Naive thymus-derived CD4-positive, alpha-beta T cell (primary cell): ENCODE results near the gene GMDS. TPM values are rescaled to one million over a fixed set of nuclear protein-coding genes. Genes with fewer than 3 reads are reported as not detected.

Experiments used
- ATAC-seq: fragments of 150-1000 bp; cut with Tn5 transposase; 2 replicates; pipeline ENCODE4 v1.10.0; 2021; ENCODE audit warnings: mild to moderate bottlenecking, moderate library complexity
- CTCF ChIA-PET: fragments of 350-600 bp; sonication (Branson Sonifier 250); formaldehyde crosslinking; loops from one replicate; lab custom pipeline; 2021; ENCODE audit warnings: antibody characterized with exemption; lab: Charles Lee
- POLR2A ChIA-PET: fragments of 350-600 bp; sonication (Branson Sonifier 250); formaldehyde crosslinking; loops from one replicate; lab custom pipeline; 2021; ENCODE audit warnings: antibody characterized with exemption, inconsistent platforms; lab: Charles Lee
- DNase-seq, 9 donors: peaks; one replicate each; pipeline versions ENCODE4 v3.0.0 to v3.0.0-alpha.2; 2020 to 2022; ENCODE audit warnings: mixed read lengths in 1 of 9
- H3K27ac ChIP-seq: one replicate; pipeline ENCODE4 v1.7.0; 2013; ENCODE audit warnings: mild to moderate bottlenecking, low read depth, low read length, moderate library complexity
- H3K27me3 ChIP-seq, 2 donors: one replicate each; pipeline ENCODE4 v1.7.0; 2013; ENCODE audit warnings: low read length in 2 of 2, mild to moderate bottlenecking in 2 of 2, moderate library complexity in 2 of 2; ENCODE audit not compliant: control insufficient read depth in 2 of 2, insufficient read depth in 2 of 2
- H3K36me3 ChIP-seq, 3 experiments: 1 replicate in 2 of 3; 2 replicates in 1 of 3; pipeline ENCODE4 v1.7.0; 2013; ENCODE audit warnings: low read length in 3 of 3, mild to moderate bottlenecking in 3 of 3, moderate library complexity in 1 of 3; ENCODE audit not compliant: insufficient read depth in 3 of 3, control insufficient read depth in 2 of 3
- H3K4me1 ChIP-seq, 2 donors: one replicate each; pipeline ENCODE4 v1.7.0; 2013; ENCODE audit warnings: low read length in 2 of 2, mild to moderate bottlenecking in 2 of 2, moderate library complexity in 1 of 2; ENCODE audit not compliant: control insufficient read depth in 2 of 2, insufficient read depth in 2 of 2
- H3K4me3 ChIP-seq: 2 replicates; pipeline ENCODE4 v1.7.0; 2013; ENCODE audit warnings: mild to moderate bottlenecking, low read length
- H3K9me3 ChIP-seq, 3 experiments: 1 replicate in 2 of 3; 2 replicates in 1 of 3; pipeline ENCODE4 v1.7.0; 2013; ENCODE audit warnings: low read length in 3 of 3; ENCODE audit not compliant: control insufficient read depth in 2 of 3
- H3K27ac Mint-ChIP-seq, 9 donors: one replicate each; pipeline ENCODE4 v1.8.0; 2020 to 2022; ENCODE audit warnings: mixed read lengths in 9 of 9, mild to moderate bottlenecking in 8 of 9, moderate library complexity in 5 of 9, inconsistent platforms in 2 of 9
- H3K27me3 Mint-ChIP-seq, 5 donors: one replicate each; pipeline ENCODE4 v1.8.0; 2021 to 2022; ENCODE audit warnings: mixed read lengths in 5 of 5, mild to moderate bottlenecking in 1 of 5
- H3K36me3 Mint-ChIP-seq, 5 donors: one replicate each; pipeline ENCODE4 v1.8.0; 2020 to 2022; ENCODE audit warnings: mixed read lengths in 5 of 5, mild to moderate bottlenecking in 3 of 5, inconsistent platforms in 1 of 5
- H3K4me1 Mint-ChIP-seq, 7 donors: one replicate each; pipeline ENCODE4 v1.8.0; 2020 to 2022; ENCODE audit warnings: mixed read lengths in 7 of 7, mild to moderate bottlenecking in 3 of 7, inconsistent platforms in 1 of 7
- H3K4me3 Mint-ChIP-seq, 10 donors: one replicate each; pipeline ENCODE4 v1.8.0; 2020 to 2022; ENCODE audit warnings: mild to moderate bottlenecking in 10 of 10, mixed read lengths in 10 of 10, moderate library complexity in 6 of 10, inconsistent platforms in 2 of 10
- H3K9me3 Mint-ChIP-seq, 11 donors: one replicate each; pipeline ENCODE4 v1.8.0; 2020 to 2022; ENCODE audit warnings: mixed read lengths in 11 of 11, mild to moderate bottlenecking in 4 of 11, inconsistent platforms in 1 of 11, moderate library complexity in 1 of 11
- intact Hi-C, 2 donors: fragments of 100-400 bp; cut with micrococcal nuclease; formaldehyde crosslinking; loops; one replicate each; pipeline ENCODE4 v1.15.1; 2023
- polyA plus RNA-seq, 2 donors: library from polyadenylated mRNA; unstranded; fragments of 300-500 nt; fragmentation: Illumina TruSeq; gene quantifications; one replicate each; pipeline ENCODE4 v1.2.3, GENCODE V29; 2021
- total RNA-seq, 6 experiments: library from RNA in 5 of 6; stranded (reverse) in 5 of 6; gene quantifications; 1 replicate in 5 of 6; 2 replicates in 1 of 6; pipeline ENCODE4 v1.2.3 and lab custom pipeline; 2021 to 2026

GMDS gene
- total and polyA plus RNA-seq, 7 experiments from 2014 or later, result 12.7 to 33.9 (median 18.3) TPM

DNA sequence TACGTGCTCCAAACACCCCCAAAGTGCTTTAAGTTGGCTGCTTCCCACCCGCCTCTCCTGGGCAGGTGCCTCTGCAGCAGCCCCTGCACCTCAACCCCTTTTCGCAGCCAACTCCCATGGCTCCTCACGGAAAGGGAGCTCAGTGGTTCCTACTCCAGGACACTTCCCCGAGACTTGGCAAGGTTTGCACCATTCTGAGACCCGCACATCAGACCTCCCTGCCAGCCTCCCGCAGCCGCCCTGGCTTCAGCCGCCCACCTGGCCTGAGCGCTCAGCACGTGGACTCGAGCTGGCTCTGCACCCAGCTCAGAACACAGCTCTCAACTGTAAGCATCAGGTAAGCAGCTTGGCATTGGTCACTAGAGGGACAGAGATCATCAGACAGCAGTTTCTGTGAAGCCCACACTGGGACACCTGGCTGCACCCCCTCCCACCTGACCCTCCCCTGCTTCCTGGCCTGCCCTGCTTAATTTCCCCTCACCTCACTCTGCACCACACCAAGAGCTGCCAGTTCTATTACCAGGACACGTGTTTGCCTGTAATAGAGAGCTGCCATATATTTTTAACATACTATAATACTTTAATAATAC is 28.5 kb downstream of the GMDS start:
- no peaks in the 10 kb centered on the region for H3K36me3 ChIP-seq
- peaks cover 0 to 3% of the 10 kb centered on the region in 2 donors for H3K4me1 ChIP-seq
- no peaks in the 10 kb centered on the region for H3K27me3 ChIP-seq
- H3K4me3 ChIP-seq, result no peak overlapping the region
- H3K27ac Mint-ChIP-seq, result no peak overlapping the region
- peaks cover 0 to 5% (median 3%) of the 10 kb centered on the region in 5 donors for H3K36me3 Mint-ChIP-seq
- peaks cover 4 to 27% (median 18%) of the 10 kb centered on the region in 7 donors for H3K4me1 Mint-ChIP-seq
- no peaks in the 10 kb centered on the region for H3K9me3 Mint-ChIP-seq
- H3K9me3 ChIP-seq, result no peaks in the 10 kb centered on the region
- ATAC-seq (no peak), DNase-seq (no peak)
- H3K27ac ChIP-seq, result no peak overlapping the region
- intact Hi-C loops, result no loop called here
- peaks cover 0 to 5% (median 0%) of the 10 kb centered on the region in 5 donors for H3K27me3 Mint-ChIP-seq
- POLR2A ChIA-PET, result no interaction called here
- CTCF ChIA-PET, result no interaction called here
- no peak overlapping the region for H3K4me3 Mint-ChIP-seq

DNA sequence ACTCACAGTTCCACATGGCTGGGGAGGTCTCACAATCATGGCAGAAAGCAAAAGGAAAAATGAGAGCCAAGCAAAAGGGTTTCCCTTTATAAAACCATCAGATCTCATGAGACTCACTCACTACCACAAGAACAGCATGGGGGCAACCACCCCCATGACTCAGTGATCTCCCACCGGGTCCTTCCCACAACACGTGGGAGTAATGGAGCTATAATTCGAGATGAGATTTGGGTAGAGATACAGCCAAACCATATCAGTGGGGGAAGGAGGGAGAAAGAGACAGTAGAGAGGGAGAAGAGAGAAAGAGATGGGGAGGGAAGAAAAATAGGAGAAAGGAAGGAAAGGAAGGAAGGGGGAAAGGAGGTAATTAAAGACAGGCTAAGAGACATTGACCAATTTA is 30.1 kb downstream of the GMDS start:
- ATAC-seq, result no peak
- Mint-ChIP-seq H3K4me1 (peaks cover 0 to 21% (median 13%) of the 10 kb centered on the region in 7 donors), H3K27ac (peak overlapping the region in 1 of 9 donors; percentile 11), H3K4me3 (no peak overlapping the region), H3K27me3 (peaks cover 0 to 5% (median 0%) of the 10 kb centered on the region in 5 donors), H3K36me3 (peaks cover 0 to 5% (median 3%) of the 10 kb centered on the region in 5 donors), H3K9me3 (no peaks in the 10 kb centered on the region)
- intact Hi-C loops, result no loop called here
- Histone ChIP-seq H3K4me1 (no peaks in the 10 kb centered on the region), H3K27ac (no peak overlapping the region), H3K9me3 (no peaks in the 10 kb centered on the region), H3K4me3 (no peak overlapping the region), H3K27me3 (no peaks in the 10 kb centered on the region), H3K36me3 (no peaks in the 10 kb centered on the region)
- no peak for DNase-seq
- ChIA-PET CTCF (no interaction called here), POLR2A (no interaction called here)

DNA sequence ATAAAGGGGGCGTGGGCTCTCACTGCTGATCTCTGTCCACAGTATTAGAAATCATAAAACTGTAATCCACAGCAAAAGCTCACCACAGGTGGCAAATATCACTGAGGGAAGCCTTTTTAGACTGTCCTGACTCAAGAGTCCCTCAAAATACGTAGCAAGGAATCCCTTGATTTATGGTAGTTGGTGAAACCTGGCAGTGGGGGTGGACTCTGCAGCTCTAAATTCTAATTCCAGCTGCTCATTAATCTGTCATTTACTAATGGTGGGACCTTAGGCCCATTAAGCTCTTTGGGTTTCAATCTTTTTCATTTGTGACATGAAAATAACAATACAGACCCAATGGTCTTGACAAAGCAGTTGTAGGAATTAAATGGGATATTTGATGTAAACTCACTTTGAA is 32.3 kb downstream of the GMDS start:
- no peak for ATAC-seq

DNA sequence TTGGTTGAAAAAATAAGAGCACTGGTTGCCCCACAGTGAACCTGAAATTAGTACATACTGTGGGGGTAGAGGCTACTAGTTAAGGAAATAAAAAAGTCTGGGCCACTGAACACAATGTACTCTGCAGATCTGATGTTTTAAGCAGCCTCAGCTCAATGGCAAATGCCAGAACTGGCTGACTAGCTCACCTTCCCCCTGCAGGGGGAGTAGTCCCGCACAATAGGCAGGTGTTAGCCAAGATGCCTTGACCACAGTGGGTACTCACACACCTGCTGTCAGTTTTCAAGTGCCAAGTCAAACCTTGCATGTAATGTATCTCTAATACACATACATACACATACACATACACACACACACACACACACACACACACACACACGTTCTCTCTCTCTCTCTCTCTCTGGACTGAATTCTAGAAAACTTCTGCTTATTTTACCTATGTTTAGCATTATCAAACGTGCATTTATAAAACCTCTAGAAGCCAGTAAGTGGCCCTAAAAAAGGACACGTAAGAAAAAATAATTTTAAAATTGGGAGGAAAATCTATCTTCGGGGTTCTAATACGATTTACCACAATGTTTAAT is 36.1 kb downstream of the GMDS start:
- no peaks in the 10 kb centered on the region for H3K36me3 ChIP-seq
- ChIA-PET POLR2A (interaction anchor here (0.5 to 0.7 kb wide), 2 partner anchors 105 to 239 kb away, joined by 3 read pairs; no protein-coding TSS in a partner anchor), CTCF (interaction anchor here (0.6 to 1.3 kb wide), 5 partner anchors 10 to 793 kb away, joined by 3 to 9 read pairs (median 5); no protein-coding TSS in a partner anchor)
- Mint-ChIP-seq H3K4me3 (no peak overlapping the region), H3K4me1 (peaks cover 0 to 14% (median 0%) of the 10 kb centered on the region in 7 donors), H3K36me3 (peaks cover 0 to 5% (median 0%) of the 10 kb centered on the region in 5 donors), H3K27ac (no peak overlapping the region), H3K9me3 (no peaks in the 10 kb centered on the region), H3K27me3 (peaks cover 0 to 3% (median 0%) of the 10 kb centered on the region in 5 donors)
- H3K27me3 ChIP-seq, result no peaks in the 10 kb centered on the region
- no peaks in the 10 kb centered on the region for H3K9me3 ChIP-seq
- peak in 2 of 9 donors; percentile 10 to 35 for DNase-seq
- intact Hi-C loops, result loop anchor here in 1 of 2 donors (1.0 to 2.0 kb wide), 2 partner anchors 145 to 425 kb away; no protein-coding TSS in a partner anchor
- H3K4me1 ChIP-seq, result no peaks in the 10 kb centered on the region
- ATAC-seq, result peak; percentile 65
- H3K4me3 ChIP-seq, result no peak overlapping the region
- no peak overlapping the region for H3K27ac ChIP-seq

More for the DNA sequence above, 32.3 kb downstream of the GMDS start:
- peaks cover 0 to 5% (median 1%) of the 10 kb centered on the region in 5 donors for H3K36me3 Mint-ChIP-seq
- intact Hi-C loops, result no loop called here
- no peak overlapping the region for H3K4me3 Mint-ChIP-seq
- Histone ChIP-seq H3K27me3 (no peaks in the 10 kb centered on the region), H3K4me1 (no peaks in the 10 kb centered on the region), H3K36me3 (no peaks in the 10 kb centered on the region), H3K9me3 (no peaks in the 10 kb centered on the region), H3K27ac (no peak overlapping the region), H3K4me3 (no peak overlapping the region)
- H3K27me3 Mint-ChIP-seq, result peaks cover 0 to 5% (median 0%) of the 10 kb centered on the region in 5 donors
- no peak for DNase-seq
- H3K4me1 Mint-ChIP-seq, result peaks cover 0 to 24% (median 5%) of the 10 kb centered on the region in 7 donors
- ChIA-PET POLR2A (no interaction called here), CTCF (no interaction called here)
- H3K27ac Mint-ChIP-seq, result no peak overlapping the region
- H3K9me3 Mint-ChIP-seq, result no peaks in the 10 kb centered on the region

DNA sequence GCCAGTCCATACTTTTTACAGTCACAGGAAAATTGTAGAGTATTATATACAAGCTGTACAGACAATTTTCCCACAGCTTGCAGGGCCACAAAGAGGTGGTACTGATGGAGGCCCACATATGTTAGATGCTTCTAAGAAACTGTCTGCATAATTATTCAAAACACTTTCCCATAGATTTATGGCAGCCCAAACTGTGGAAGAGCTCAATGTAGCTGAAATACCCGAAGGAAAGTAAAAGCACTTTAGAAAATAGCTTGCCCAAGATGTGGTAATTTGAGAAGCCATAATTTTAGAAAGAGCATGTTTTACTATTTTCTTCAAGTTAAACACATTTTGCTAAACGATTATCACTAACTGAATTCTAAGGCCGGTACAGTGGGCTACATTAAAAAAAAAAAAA is 36.9 kb downstream of the GMDS start:
- Mint-ChIP-seq H3K4me3 (no peak overlapping the region), H3K27me3 (no peaks in the 10 kb centered on the region), H3K36me3 (peaks cover 0 to 3% (median 0%) of the 10 kb centered on the region in 5 donors), H3K4me1 (peaks cover 0 to 16% (median 0%) of the 10 kb centered on the region in 7 donors), H3K27ac (no peak overlapping the region), H3K9me3 (no peaks in the 10 kb centered on the region)
- intact Hi-C loops, result loop anchor here in 1 of 2 donors (2.0 kb wide), 1 partner anchor 426 kb away; no protein-coding TSS in a partner anchor
- DNase-seq (no peak), ATAC-seq (no peak)
- Histone ChIP-seq H3K27ac (no peak overlapping the region), H3K27me3 (no peaks in the 10 kb centered on the region), H3K36me3 (no peaks in the 10 kb centered on the region), H3K9me3 (no peaks in the 10 kb centered on the region), H3K4me3 (no peak overlapping the region), H3K4me1 (no peaks in the 10 kb centered on the region)
- ChIA-PET CTCF (interaction anchor here (1.0 to 1.1 kb wide), 2 partner anchors 14 to 426 kb away, joined by 3 to 9 read pairs; no protein-coding TSS in a partner anchor), POLR2A (no interaction called here)

GRCh38 chr6:2205396-2205795 is 40.0 kb downstream of the GMDS start:
- ChIA-PET CTCF (no interaction called here), POLR2A (no interaction called here)
- Histone ChIP-seq H3K4me3 (no peak overlapping the region), H3K9me3 (no peaks in the 10 kb centered on the region), H3K27me3 (no peaks in the 10 kb centered on the region), H3K36me3 (no peaks in the 10 kb centered on the region), H3K27ac (no peak overlapping the region), H3K4me1 (no peaks in the 10 kb centered on the region)
- Mint-ChIP-seq H3K9me3 (no peaks in the 10 kb centered on the region), H3K27ac (no peak overlapping the region), H3K4me3 (no peak overlapping the region), H3K27me3 (no peaks in the 10 kb centered on the region), H3K4me1 (peaks cover 0 to 12% (median 0%) of the 10 kb centered on the region in 7 donors), H3K36me3 (no peaks in the 10 kb centered on the region)
- DNase-seq (no peak), ATAC-seq (no peak)
- intact Hi-C loops, result no loop called here
